ENCODE results near the gene TRIM41. TPM values are rescaled to one million over a fixed set of nuclear protein-coding genes. Genes with fewer than 3 reads are reported as not detected.
A peak's percentile ranks its signal among the peaks of the same experiment; 100 is the strongest.

TRIM41 gene
- total and polyA plus RNA-seq, 2 of the 13 experiments (the other 11 are each of a cell fraction or from before 2014, with no cell fraction given), result 10.2 to 16.7 TPM

DNA sequence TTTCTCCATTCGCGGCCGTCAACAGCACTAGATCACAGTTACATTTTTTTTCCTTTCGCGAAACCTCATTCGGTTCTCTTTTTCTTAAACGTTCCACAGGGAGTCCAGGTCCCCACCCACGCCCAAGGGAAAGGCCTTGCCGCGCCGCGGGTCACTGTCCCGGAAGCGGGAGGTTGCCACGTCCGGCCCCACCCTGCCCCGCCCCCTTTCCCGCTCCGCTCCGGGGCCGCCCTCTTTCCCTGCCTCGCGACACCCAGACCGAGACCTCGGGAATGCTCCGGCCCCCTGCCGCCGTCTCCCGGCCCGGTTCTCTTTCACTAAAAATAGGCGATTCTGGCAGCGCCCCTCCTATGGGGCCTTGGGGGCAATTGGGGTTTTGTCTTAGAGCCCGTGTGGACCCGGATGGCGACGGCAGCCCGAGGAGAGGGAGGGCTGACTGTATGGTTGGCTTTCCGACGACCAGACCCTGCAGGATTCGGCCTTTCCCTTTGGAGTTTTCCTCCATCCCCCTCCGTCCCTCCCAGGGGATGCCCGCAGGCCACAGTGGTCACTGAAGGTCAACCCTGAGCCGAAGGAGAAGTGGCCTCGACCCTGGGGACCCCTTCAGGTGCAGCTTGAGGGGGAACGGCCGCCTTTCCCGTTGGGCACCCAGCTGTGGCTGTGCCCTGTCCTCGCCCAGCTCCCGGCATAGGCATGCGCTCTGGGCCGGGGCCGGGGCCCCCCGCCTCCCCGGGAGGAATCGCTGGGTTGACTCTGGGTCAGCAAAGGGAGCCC, 23.4 kb downstream of the TRIM41 start (continued):
- TF ChIP-seq, protein P1, sequence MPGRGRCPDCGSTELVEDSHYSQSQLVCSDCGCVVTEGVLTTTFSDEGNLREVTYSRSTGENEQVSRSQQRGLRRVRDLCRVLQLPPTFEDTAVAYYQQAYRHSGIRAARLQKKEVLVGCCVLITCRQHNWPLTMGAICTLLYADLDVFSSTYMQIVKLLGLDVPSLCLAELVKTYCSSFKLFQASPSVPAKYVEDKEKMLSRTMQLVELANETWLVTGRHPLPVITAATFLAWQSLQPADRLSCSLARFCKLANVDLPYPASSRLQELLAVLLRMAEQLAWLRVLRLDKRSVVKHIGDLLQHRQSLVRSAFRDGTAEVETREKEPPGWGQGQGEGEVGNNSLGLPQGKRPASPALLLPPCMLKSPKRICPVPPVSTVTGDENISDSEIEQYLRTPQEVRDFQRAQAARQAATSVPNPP (CRISPR knock-in tag; IDR thresholded peaks at IDR 0.05), result no peak
- TF ChIP-seq, protein P2, sequence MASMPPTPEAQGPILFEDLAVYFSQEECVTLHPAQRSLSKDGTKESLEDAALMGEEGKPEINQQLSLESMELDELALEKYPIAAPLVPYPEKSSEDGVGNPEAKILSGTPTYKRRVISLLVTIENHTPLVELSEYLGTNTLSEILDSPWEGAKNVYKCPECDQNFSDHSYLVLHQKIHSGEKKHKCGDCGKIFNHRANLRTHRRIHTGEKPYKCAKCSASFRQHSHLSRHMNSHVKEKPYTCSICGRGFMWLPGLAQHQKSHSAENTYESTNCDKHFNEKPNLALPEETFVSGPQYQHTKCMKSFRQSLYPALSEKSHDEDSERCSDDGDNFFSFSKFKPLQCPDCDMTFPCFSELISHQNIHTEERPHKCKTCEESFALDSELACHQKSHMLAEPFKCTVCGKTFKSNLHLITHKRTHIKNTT (CRISPR knock-in tag; IDR thresholded peaks at IDR 0.05), result no peak
- TF ChIP-seq RORA (CRISPR knock-in tag; IDR thresholded peaks at IDR 0.05), result no peak
- no peak for TF ChIP-seq TOE1 (CRISPR knock-in tag; IDR thresholded peaks at IDR 0.05)
- no peak for TF ChIP-seq NFRKB (IDR thresholded peaks at IDR 0.05)
- TF ChIP-seq ZNF33A (CRISPR knock-in tag; IDR thresholded peaks at IDR 0.05; ENCODE audit: borderline replicate concordance), result no peak
- TF ChIP-seq, protein P3, sequence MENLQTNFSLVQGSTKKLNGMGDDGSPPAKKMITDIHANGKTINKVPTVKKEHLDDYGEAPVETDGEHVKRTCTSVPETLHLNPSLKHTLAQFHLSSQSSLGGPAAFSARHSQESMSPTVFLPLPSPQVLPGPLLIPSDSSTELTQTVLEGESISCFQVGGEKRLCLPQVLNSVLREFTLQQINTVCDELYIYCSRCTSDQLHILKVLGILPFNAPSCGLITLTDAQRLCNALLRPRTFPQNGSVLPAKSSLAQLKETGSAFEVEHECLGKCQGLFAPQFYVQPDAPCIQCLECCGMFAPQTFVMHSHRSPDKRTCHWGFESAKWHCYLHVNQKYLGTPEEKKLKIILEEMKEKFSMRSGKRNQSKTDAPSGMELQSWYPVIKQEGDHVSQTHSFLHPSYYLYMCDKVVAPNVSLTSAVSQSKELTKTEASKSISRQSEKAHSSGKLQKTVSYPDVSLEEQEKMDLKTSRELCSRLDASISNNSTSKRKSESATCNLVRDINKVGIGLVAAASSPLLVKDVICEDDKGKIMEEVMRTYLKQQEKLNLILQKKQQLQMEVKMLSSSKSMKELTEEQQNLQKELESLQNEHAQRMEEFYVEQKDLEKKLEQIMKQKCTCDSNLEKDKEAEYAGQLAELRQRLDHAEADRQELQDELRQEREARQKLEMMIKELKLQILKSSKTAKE (CRISPR knock-in tag; IDR thresholded peaks at IDR 0.05; ENCODE audit: borderline replicate concordance), result no peak
- TF ChIP-seq, protein P4, sequence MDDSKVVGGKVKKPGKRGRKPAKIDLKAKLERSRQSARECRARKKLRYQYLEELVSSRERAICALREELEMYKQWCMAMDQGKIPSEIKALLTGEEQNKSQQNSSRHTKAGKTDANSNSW (CRISPR knock-in tag; IDR thresholded peaks at IDR 0.05; ENCODE audit: borderline replicate concordance), result peak; percentile 32; the same call in 1 of the 2 replicates
- TF ChIP-seq ZEB1 (IDR thresholded peaks at IDR 0.05; ENCODE audit: insufficient replicate concordance, low read depth), result peak; percentile 43
- no peak for TF ChIP-seq TBP (CRISPR knock-in tag; IDR thresholded peaks at IDR 0.05)
- TF ChIP-seq, protein P5, sequence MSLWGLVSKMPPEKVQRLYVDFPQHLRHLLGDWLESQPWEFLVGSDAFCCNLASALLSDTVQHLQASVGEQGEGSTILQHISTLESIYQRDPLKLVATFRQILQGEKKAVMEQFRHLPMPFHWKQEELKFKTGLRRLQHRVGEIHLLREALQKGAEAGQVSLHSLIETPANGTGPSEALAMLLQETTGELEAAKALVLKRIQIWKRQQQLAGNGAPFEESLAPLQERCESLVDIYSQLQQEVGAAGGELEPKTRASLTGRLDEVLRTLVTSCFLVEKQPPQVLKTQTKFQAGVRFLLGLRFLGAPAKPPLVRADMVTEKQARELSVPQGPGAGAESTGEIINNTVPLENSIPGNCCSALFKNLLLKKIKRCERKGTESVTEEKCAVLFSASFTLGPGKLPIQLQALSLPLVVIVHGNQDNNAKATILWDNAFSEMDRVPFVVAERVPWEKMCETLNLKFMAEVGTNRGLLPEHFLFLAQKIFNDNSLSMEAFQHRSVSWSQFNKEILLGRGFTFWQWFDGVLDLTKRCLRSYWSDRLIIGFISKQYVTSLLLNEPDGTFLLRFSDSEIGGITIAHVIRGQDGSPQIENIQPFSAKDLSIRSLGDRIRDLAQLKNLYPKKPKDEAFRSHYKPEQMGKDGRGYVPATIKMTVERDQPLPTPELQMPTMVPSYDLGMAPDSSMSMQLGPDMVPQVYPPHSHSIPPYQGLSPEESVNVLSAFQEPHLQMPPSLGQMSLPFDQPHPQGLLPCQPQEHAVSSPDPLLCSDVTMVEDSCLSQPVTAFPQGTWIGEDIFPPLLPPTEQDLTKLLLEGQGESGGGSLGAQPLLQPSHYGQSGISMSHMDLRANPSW (CRISPR knock-in tag; IDR thresholded peaks at IDR 0.05; ENCODE audit: borderline replicate concordance), result no peak
- no peak for TF ChIP-seq ZNF790 (CRISPR knock-in tag; IDR thresholded peaks at IDR 0.05; ENCODE audit: borderline replicate concordance)
- TF ChIP-seq, protein P6, sequence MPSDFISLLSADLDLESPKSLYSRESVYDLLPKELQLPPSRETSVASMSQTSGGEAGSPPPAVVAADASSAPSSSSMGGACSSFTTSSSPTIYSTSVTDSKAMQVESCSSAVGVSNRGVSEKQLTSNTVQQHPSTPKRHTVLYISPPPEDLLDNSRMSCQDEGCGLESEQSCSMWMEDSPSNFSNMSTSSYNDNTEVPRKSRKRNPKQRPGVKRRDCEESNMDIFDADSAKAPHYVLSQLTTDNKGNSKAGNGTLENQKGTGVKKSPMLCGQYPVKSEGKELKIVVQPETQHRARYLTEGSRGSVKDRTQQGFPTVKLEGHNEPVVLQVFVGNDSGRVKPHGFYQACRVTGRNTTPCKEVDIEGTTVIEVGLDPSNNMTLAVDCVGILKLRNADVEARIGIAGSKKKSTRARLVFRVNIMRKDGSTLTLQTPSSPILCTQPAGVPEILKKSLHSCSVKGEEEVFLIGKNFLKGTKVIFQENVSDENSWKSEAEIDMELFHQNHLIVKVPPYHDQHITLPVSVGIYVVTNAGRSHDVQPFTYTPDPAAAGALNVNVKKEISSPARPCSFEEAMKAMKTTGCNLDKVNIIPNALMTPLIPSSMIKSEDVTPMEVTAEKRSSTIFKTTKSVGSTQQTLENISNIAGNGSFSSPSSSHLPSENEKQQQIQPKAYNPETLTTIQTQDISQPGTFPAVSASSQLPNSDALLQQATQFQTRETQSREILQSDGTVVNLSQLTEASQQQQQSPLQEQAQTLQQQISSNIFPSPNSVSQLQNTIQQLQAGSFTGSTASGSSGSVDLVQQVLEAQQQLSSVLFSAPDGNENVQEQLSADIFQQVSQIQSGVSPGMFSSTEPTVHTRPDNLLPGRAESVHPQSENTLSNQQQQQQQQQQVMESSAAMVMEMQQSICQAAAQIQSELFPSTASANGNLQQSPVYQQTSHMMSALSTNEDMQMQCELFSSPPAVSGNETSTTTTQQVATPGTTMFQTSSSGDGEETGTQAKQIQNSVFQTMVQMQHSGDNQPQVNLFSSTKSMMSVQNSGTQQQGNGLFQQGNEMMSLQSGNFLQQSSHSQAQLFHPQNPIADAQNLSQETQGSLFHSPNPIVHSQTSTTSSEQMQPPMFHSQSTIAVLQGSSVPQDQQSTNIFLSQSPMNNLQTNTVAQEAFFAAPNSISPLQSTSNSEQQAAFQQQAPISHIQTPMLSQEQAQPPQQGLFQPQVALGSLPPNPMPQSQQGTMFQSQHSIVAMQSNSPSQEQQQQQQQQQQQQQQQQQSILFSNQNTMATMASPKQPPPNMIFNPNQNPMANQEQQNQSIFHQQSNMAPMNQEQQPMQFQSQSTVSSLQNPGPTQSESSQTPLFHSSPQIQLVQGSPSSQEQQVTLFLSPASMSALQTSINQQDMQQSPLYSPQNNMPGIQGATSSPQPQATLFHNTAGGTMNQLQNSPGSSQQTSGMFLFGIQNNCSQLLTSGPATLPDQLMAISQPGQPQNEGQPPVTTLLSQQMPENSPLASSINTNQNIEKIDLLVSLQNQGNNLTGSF (CRISPR knock-in tag; IDR thresholded peaks at IDR 0.05), result no peak
- no peak for TF ChIP-seq HNRNPH1 (optimal IDR thresholded peaks at IDR 0.05; ENCODE audit: low read depth, low read length)
- peak; percentile 60 for TF ChIP-seq NR2C2 (CRISPR knock-in tag; IDR thresholded peaks at IDR 0.05; ENCODE audit: borderline replicate concordance)
